Measurements from ENCODE around the gene SRPX2. TPM values are rescaled to one million over a fixed set of nuclear protein-coding genes. Genes with fewer than 3 reads are reported as not detected.
"Not testable (repeated sequence)": the region's sequence is repeated elsewhere in the genome, so short reads cannot be mapped to it uniquely, and the experiment has no call there.

SRPX2 gene
- total RNA-seq, 1 donor from 2014 or later, result 14.2 TPM

DNA sequence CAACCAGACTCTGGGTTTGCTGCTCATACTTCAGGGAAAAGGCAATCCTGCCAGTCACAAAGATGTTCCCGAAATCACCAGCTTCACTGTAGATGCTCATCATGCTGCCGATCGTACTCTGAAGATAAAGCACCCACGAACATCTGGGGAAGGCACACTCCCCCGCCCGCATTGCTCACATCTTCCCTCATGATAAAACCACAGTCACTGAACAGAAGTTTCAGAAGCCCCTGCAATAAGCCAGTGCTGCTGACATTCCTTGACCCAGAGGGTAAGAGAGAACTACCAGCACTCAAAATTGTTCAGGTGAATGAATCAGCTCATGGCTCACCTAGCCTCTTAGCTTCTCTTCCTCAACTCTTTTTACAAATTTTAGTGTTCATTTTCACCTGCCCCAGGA lies 43.1 kb downstream of the SRPX2 start:
- no peak for DNase-seq (ENCODE audit: low spot score)
- intact Hi-C loops (cut with DNase I), result no loop called here

GRCh38 chrX:100687546-100687945 lies 43.5 kb downstream of the SRPX2 start:
- intact Hi-C loops (cut with DNase I), result no loop called here
- no peak for DNase-seq (ENCODE audit: low spot score)

DNA sequence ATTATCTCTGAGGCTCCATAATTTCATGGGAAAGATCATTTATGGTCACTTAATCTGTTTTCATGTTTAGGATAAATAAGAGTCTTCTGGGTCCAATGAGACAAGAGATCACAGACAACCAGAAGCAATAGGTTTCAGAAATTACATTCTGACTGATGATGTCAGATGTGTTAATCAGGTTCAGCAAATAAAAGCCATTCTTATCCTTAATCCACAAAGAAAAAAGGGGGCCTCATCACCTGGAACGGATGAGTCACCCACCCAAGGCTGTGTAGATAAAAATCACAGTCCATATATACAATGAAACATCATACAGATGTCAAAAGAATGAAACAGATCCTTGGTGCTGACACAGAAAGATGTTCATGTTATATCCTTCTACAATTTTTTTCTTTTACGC lies 51.3 kb downstream of the SRPX2 start:
- DNase-seq (ENCODE audit: low spot score), result no peak
- intact Hi-C loops (cut with DNase I), result no loop called here

DNA sequence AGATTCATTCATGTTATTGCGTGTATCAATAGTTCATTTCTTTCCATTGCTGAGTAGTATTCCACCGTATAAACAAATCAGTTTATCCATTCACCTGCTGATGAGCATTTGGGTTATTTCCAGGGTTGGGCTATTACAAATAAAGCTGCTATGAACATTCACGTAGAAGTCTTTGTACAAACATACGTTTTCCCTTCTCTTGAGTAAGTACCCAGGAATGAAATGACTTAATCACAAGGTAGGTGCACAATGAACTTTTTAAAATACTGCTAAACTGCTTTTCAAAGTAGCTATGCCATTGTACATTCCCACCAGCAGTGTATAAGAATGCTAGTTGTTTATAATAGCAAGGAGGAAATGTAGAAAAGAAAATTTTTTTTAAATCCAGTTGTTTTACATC lies 52.0 kb downstream of the SRPX2 start:
- DNase-seq (ENCODE audit: low spot score), result no peak
- intact Hi-C loops (cut with DNase I), result no loop called here

DNA sequence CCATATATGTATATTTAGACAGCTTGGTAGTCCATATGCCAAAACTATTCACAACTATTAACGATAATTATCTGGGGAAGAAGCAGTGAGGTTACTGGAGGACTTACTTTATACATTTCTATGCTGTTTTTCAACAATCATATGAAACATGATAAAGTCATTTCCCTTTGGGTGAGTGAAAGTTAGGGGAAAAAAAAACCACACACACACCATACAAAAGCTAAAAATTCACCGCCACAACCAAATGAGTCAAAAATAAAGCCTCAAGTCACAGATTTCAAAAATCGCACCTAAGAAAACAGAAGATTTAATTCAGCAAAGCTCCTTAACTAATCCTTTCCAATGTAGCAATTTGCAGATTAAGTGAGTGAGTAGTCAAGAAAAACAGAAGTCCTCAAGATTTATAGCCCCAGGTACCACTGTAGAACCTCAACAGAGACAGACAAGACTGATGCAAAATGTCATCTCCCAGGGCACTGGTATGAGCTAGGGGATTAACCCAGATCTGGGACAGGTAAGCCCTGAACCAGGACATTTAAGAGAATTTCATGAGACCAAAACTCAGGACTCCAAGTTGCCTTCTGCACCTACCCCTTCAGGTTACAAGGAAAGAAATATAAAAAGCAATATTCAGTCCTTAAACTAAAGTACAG lies 52.8 kb downstream of the SRPX2 start:
- no peak for DNase-seq (ENCODE audit: low spot score)
- intact Hi-C loops (cut with DNase I), result no loop called here

- intact Hi-C loops (cut with DNase I), result no loop called here
- no peak for DNase-seq (ENCODE audit: low spot score)
Measured at GRCh38 chrX:100698551-100698950, 54.6 kb downstream of the SRPX2 start.

DNA sequence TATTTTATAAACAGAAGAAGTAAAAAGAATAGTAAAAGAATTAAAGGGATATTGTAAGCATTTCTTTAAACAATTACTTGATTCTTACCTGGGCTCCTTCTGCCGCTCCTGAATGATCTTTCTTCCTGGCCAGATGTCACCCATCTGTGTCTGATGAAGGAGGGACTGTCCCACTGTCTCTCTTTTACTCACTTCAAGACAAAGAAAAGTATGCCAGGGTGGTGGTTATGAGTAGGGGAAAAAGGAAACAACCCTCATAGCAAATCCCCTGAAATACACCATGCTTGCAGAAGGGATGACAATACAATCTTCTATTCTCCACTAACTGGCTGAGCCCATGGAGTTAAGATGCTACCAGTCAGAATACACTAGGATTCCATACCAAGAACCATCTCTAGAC lies 56.8 kb downstream of the SRPX2 start:
- DNase-seq (ENCODE audit: low spot score), result no peak
- intact Hi-C loops (cut with DNase I), result no loop called here

DNA sequence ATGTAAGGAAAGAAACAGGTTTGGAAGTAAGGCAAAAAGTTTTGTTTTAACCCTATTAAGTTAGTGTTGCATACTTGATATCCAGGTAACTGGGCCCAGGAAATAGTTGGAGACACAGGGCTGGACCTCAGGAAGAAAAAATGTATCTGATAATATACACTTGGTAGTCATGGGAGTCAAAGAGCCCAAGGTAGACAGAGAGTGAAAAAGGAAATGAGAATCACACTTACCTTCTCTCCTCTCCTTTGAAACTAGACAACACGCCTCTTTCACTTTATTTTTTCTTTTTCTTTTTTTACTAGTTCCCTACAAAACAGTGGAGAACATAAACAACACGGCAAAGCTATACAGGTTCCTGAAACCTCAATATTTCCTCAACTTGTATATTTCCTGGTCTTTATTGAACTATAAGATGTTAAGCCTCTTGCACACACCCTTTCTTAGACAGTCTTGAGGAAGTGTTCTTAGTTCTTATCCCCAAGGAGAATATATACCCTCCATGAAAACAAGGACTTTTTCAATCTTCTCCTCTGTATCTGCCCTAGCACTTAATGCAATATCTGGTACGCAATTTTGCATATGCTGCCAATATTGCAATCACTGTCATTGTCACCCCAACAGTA lies 60.7 kb downstream of the SRPX2 start:
- DNase-seq (ENCODE audit: low spot score), result no peak
- intact Hi-C loops (cut with DNase I), result no loop called here

GRCh38 chrX:100710816-100711215 lies 66.8 kb downstream of the SRPX2 start:
- intact Hi-C loops (cut with DNase I), result no loop called here
- DNase-seq (ENCODE audit: low spot score), result no peak

DNA sequence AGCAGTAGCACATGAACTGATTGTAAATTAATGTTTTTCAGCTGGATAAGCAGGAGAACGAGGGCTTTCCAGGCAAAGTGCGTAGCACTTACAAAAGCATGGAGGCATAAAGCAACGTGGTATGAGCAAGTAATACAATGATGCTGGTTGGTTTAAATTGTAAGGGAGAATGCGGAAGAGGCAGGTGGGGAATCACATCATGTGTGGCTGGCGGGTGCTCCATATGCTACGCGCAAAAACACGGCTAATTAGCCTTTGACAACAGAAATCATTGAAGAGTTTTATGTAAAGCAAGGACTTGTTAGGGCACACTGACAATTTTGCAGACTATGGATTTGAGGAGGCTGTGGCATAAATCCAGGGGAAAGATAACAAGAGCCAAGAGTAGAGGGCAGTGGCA lies 73.4 kb downstream of the SRPX2 start:
- intact Hi-C loops (cut with DNase I), result no loop called here
- DNase-seq (ENCODE audit: low spot score), result no peak

- intact Hi-C loops (cut with DNase I), result no loop called here
- no peak for DNase-seq (ENCODE audit: low spot score)
Measured at GRCh38 chrX:100719139-100719538, 75.1 kb downstream of the SRPX2 start.

- intact Hi-C loops (cut with DNase I), result no loop called here
- no peak for DNase-seq (ENCODE audit: low spot score)
Measured at GRCh38 chrX:100720301-100720700, 76.3 kb downstream of the SRPX2 start.

DNA sequence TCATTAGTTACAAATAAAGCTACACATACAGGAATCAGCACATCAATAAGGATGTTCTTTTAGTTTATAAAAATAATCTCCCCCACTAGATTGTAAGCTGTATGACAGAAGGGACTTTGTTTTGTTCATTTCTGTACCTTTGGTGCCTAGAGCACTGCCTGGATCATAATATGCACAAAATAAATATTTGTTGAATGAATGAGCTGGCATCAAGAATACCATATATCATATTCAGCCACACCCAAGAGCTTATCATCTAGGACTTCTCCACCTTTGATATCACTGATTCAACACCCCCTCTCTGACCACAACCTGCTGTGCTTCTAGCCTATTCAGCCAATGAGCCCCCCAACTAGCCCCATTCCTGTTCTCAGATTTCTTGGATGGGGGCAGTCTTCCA lies 77.3 kb downstream of the SRPX2 start:
- DNase-seq (ENCODE audit: low spot score), result no peak
- intact Hi-C loops (cut with DNase I), result no loop called here

DNA sequence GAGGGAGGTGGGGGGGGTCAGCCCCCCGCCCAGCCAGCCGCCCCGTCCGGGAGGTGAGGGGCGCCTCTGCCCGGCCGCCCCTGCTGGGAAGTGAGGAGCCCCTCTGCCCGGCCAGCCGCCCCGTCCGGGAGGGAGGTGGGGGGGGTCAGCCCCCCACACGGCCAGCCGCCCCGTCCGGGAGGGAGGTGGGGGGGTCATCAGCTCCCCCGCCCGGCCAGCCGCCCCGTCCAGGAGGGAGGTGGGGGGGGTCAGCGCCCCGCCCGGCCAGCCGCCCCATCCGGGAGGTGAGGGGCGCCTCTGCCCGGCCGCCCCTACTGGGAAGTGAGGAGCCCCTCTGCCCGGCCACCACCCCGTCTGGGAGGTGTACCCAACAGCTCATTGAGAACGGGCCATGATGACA lies 80.0 kb downstream of the SRPX2 start:
- intact Hi-C loops (cut with DNase I); DNase-seq (ENCODE audit: low spot score): not testable (repeated sequence)

Other genes with a start within 250 kb of the SRPX2 start
- gene PCDH19, start 233.9 kb upstream of the SRPX2 start, total RNA-seq, result 0.54 TPM
- 2.6 TPM for gene TNMD, start 59.3 kb upstream of the SRPX2 start, total RNA-seq
- 3.0 TPM for gene TSPAN6, start 7.4 kb upstream of the SRPX2 start, total RNA-seq
- gene SYTL4, start 87.9 kb downstream of the SRPX2 start, total RNA-seq, result 3.5 TPM
- gene CSTF2, start 176.2 kb downstream of the SRPX2 start, total RNA-seq, result 7.8 TPM
- not detected for gene NOX1, start 230.2 kb downstream of the SRPX2 start, total RNA-seq